Measurements from ENCODE around the gene PRXL2A.
"Not testable (repeated sequence)": the region's sequence is repeated elsewhere in the genome, so short reads cannot be mapped to it uniquely, and the experiment has no call there.

PRXL2A gene

DNA sequence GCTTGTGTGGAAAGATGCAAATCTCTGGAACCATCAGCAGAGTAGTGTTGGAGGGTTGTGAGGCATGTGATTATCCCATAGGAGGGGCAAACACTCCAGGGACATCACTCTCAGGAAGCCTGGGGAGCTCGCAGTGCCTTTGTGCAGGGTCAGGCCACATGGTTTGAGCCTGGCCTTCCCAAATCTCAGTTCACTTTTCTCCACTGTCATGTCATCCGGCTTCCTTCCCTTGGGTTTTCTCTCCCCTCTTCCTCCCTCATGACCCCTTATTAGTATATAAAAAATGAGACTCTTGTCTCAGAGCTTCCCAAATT, 66.2 kb downstream of the PRXL2A start:
- Histone ChIP-seq H3K27me3 (ENCODE audit: control insufficient read depth, insufficient read depth, low read length) (no peaks in the 10 kb centered on the region), H3K4me3 (ENCODE audit: low read depth, low read length) (no peak overlapping the region), H3K36me3 (ENCODE audit: control insufficient read depth, insufficient read depth, low read length) (peaks cover 6% of the 10 kb centered on the region), H3K9me3 (ENCODE audit: control insufficient read depth, insufficient read depth, low read length) (no peaks in the 10 kb centered on the region), H3K4me1 (ENCODE audit: control insufficient read depth, insufficient read depth, low read length) (peaks cover 12% of the 10 kb centered on the region), H3K9ac (ENCODE audit: low read depth, low read length) (no peak overlapping the region)

GRCh38 chr10:80474941-80475340, 66.6 kb downstream of the PRXL2A start:
- no peak overlapping the region for H3K4me3 ChIP-seq (ENCODE audit: low read depth, low read length)
- H3K9ac ChIP-seq (ENCODE audit: low read depth, low read length) = no peak overlapping the region
- peaks cover 6% of the 10 kb centered on the region for H3K36me3 ChIP-seq (ENCODE audit: control insufficient read depth, insufficient read depth, low read length)
- H3K9me3 ChIP-seq (ENCODE audit: control insufficient read depth, insufficient read depth, low read length) = no peaks in the 10 kb centered on the region
- peaks cover 12% of the 10 kb centered on the region for H3K4me1 ChIP-seq (ENCODE audit: control insufficient read depth, insufficient read depth, low read length)
- no peaks in the 10 kb centered on the region for H3K27me3 ChIP-seq (ENCODE audit: control insufficient read depth, insufficient read depth, low read length)

- not testable (repeated sequence) for H3K9ac ChIP-seq (ENCODE audit: low read depth, low read length); H3K36me3 ChIP-seq (ENCODE audit: control insufficient read depth, insufficient read depth, low read length); H3K9me3 ChIP-seq (ENCODE audit: control insufficient read depth, insufficient read depth, low read length); H3K4me3 ChIP-seq (ENCODE audit: low read depth, low read length); H3K27me3 ChIP-seq (ENCODE audit: control insufficient read depth, insufficient read depth, low read length)
- H3K4me1 ChIP-seq (ENCODE audit: control insufficient read depth, insufficient read depth, low read length) = peaks cover 12% of the 10 kb centered on the region
Measured at GRCh38 chr10:80475641-80476040, 67.3 kb downstream of the PRXL2A start.

GRCh38 chr10:80476685-80477084, 68.3 kb downstream of the PRXL2A start:
- no peaks in the 10 kb centered on the region for H3K9me3 ChIP-seq (ENCODE audit: control insufficient read depth, insufficient read depth, low read length)
- no peaks in the 10 kb centered on the region for H3K36me3 ChIP-seq (ENCODE audit: control insufficient read depth, insufficient read depth, low read length)
- no peak overlapping the region for H3K4me3 ChIP-seq (ENCODE audit: low read depth, low read length)
- H3K4me1 ChIP-seq (ENCODE audit: control insufficient read depth, insufficient read depth, low read length) = peaks cover 12% of the 10 kb centered on the region
- no peaks in the 10 kb centered on the region for H3K27me3 ChIP-seq (ENCODE audit: control insufficient read depth, insufficient read depth, low read length)
- H3K9ac ChIP-seq (ENCODE audit: low read depth, low read length) = no peak overlapping the region

GRCh38 chr10:80477813-80478212, 69.5 kb downstream of the PRXL2A start:
- Histone ChIP-seq H3K4me1 (ENCODE audit: control insufficient read depth, insufficient read depth, low read length) (peaks cover 12% of the 10 kb centered on the region), H3K4me3 (ENCODE audit: low read depth, low read length) (no peak overlapping the region), H3K9me3 (ENCODE audit: control insufficient read depth, insufficient read depth, low read length) (no peaks in the 10 kb centered on the region), H3K9ac (ENCODE audit: low read depth, low read length) (no peak overlapping the region), H3K27me3 (ENCODE audit: control insufficient read depth, insufficient read depth, low read length) (no peaks in the 10 kb centered on the region), H3K36me3 (ENCODE audit: control insufficient read depth, insufficient read depth, low read length) (no peaks in the 10 kb centered on the region)

GRCh38 chr10:80480373-80480772, 72.0 kb downstream of the PRXL2A start:
- not testable (repeated sequence) for H3K4me3 ChIP-seq (ENCODE audit: low read depth, low read length); H3K9me3 ChIP-seq (ENCODE audit: control insufficient read depth, insufficient read depth, low read length); H3K36me3 ChIP-seq (ENCODE audit: control insufficient read depth, insufficient read depth, low read length); H3K27me3 ChIP-seq (ENCODE audit: control insufficient read depth, insufficient read depth, low read length); H3K9ac ChIP-seq (ENCODE audit: low read depth, low read length)
- peaks cover 14% of the 10 kb centered on the region for H3K4me1 ChIP-seq (ENCODE audit: control insufficient read depth, insufficient read depth, low read length)

GRCh38 chr10:80480852-80481251, 72.5 kb downstream of the PRXL2A start:
- Histone ChIP-seq H3K36me3 (ENCODE audit: control insufficient read depth, insufficient read depth, low read length) (no peaks in the 10 kb centered on the region), H3K4me1 (ENCODE audit: control insufficient read depth, insufficient read depth, low read length) (peaks cover 14% of the 10 kb centered on the region), H3K27me3 (ENCODE audit: control insufficient read depth, insufficient read depth, low read length) (no peaks in the 10 kb centered on the region), H3K9me3 (ENCODE audit: control insufficient read depth, insufficient read depth, low read length) (no peaks in the 10 kb centered on the region), H3K9ac (ENCODE audit: low read depth, low read length) (no peak overlapping the region), H3K4me3 (ENCODE audit: low read depth, low read length) (no peak overlapping the region)

GRCh38 chr10:80484243-80484642, 75.9 kb downstream of the PRXL2A start:
- Histone ChIP-seq H3K4me3 (ENCODE audit: low read depth, low read length) (no peak overlapping the region), H3K27me3 (ENCODE audit: control insufficient read depth, insufficient read depth, low read length) (no peaks in the 10 kb centered on the region), H3K9me3 (ENCODE audit: control insufficient read depth, insufficient read depth, low read length) (no peaks in the 10 kb centered on the region), H3K9ac (ENCODE audit: low read depth, low read length) (no peak overlapping the region), H3K4me1 (ENCODE audit: control insufficient read depth, insufficient read depth, low read length) (peaks cover 21% of the 10 kb centered on the region), H3K36me3 (ENCODE audit: control insufficient read depth, insufficient read depth, low read length) (no peaks in the 10 kb centered on the region)

DNA sequence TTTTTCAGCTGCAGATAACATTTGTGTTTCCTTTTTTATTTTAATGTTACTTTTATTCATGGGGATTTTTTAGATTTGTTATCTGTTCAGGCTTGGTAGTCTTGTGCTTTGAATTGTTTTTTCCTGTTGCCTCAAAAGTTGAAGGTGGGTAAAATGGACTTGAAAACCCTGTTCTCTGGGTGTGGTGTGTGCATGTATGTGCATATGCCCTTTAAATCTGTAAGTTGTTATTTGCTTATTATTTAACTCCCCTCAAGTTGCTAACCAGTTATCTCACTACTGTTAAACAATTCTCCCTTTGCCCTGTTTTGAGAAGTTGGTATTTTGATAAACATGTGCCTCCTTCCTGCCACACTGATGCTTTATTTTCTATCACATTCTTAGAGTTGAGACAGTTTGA, 76.3 kb downstream of the PRXL2A start:
- Histone ChIP-seq H3K9ac (ENCODE audit: low read depth, low read length) (no peak overlapping the region), H3K4me1 (ENCODE audit: control insufficient read depth, insufficient read depth, low read length) (peaks cover 21% of the 10 kb centered on the region), H3K4me3 (ENCODE audit: low read depth, low read length) (no peak overlapping the region), H3K9me3 (ENCODE audit: control insufficient read depth, insufficient read depth, low read length) (no peaks in the 10 kb centered on the region), H3K27me3 (ENCODE audit: control insufficient read depth, insufficient read depth, low read length) (no peaks in the 10 kb centered on the region), H3K36me3 (ENCODE audit: control insufficient read depth, insufficient read depth, low read length) (no peaks in the 10 kb centered on the region)

GRCh38 chr10:80485076-80485945, 77.0 kb downstream of the PRXL2A start:
- Histone ChIP-seq H3K9ac (ENCODE audit: low read depth, low read length) (no peak overlapping the region), H3K36me3 (ENCODE audit: control insufficient read depth, insufficient read depth, low read length) (no peaks in the 10 kb centered on the region), H3K27me3 (ENCODE audit: control insufficient read depth, insufficient read depth, low read length) (no peaks in the 10 kb centered on the region), H3K4me3 (ENCODE audit: low read depth, low read length) (no peak overlapping the region), H3K4me1 (ENCODE audit: control insufficient read depth, insufficient read depth, low read length) (peaks cover 21% of the 10 kb centered on the region), H3K9me3 (ENCODE audit: control insufficient read depth, insufficient read depth, low read length) (no peaks in the 10 kb centered on the region)

GRCh38 chr10:80485946-80486764, 77.8 kb downstream of the PRXL2A start:
- Histone ChIP-seq H3K9ac (ENCODE audit: low read depth, low read length) (peak overlapping the region; percentile 16), H3K4me1 (ENCODE audit: control insufficient read depth, insufficient read depth, low read length) (peaks cover 21% of the 10 kb centered on the region), H3K9me3 (ENCODE audit: control insufficient read depth, insufficient read depth, low read length) (no peaks in the 10 kb centered on the region), H3K27me3 (ENCODE audit: control insufficient read depth, insufficient read depth, low read length) (no peaks in the 10 kb centered on the region), H3K36me3 (ENCODE audit: control insufficient read depth, insufficient read depth, low read length) (no peaks in the 10 kb centered on the region), H3K4me3 (ENCODE audit: low read depth, low read length) (no peak overlapping the region)
